Kidney (tissue), 22 donors: ENCODE data around the gene GTF2A2. TPM values are rescaled to one million over a fixed set of nuclear protein-coding genes. Genes with fewer than 3 reads are reported as not detected.

Experiments used
- DNase-seq, 5 donors: peaks; one replicate each; pipeline ENCODE4 v3.0.0-alpha.2; 2013 to 2020
- FAIRE-seq: peaks from 2 replicates; lab custom pipeline; 2012; peaks lifted over from hg19 to GRCh38; lab: Jason Lieb, UNC
- H3K27ac ChIP-seq, 2 donors: one replicate each; pipeline ENCODE4 v1.7.0; 2013; ENCODE audit warnings: low read depth in 2 of 2, low read length in 2 of 2, inconsistent platforms in 1 of 2
- H3K27me3 ChIP-seq: one replicate; pipeline ENCODE4 v1.7.1; 2013; ENCODE audit warnings: low read length, inconsistent platforms; ENCODE audit not compliant: control insufficient read depth, insufficient read depth
- H3K36me3 ChIP-seq, 3 donors: one replicate each; pipeline versions ENCODE4 v1.7.0 to v1.7.1; 2013; ENCODE audit warnings: low read length in 3 of 3, control low read depth in 1 of 3, inconsistent platforms in 1 of 3; ENCODE audit not compliant: insufficient read depth in 3 of 3, control insufficient read depth in 2 of 3
- H3K4me1 ChIP-seq, 3 donors: one replicate each; pipeline versions ENCODE4 v1.7.0 to v1.7.1; 2013; ENCODE audit warnings: low read length in 3 of 3, inconsistent platforms in 1 of 3, low read depth in 1 of 3; ENCODE audit not compliant: control insufficient read depth in 2 of 3, insufficient read depth in 2 of 3
- H3K4me3 ChIP-seq, 3 donors: one replicate each; pipeline versions ENCODE4 v1.7.0 to v1.8.1; 2013; ENCODE audit warnings: low read length in 3 of 3, control low read depth in 1 of 3, inconsistent platforms in 1 of 3
- H3K9ac ChIP-seq, 3 donors: one replicate each; pipeline versions ENCODE4 v1.7.0 to v1.7.1; 2013; ENCODE audit warnings: low read length in 3 of 3, control low read depth in 1 of 3, inconsistent platforms in 1 of 3
- H3K9me3 ChIP-seq, 3 donors: one replicate each; pipeline versions ENCODE4 v1.7.0 to v1.7.1; 2013; ENCODE audit warnings: low read length in 3 of 3, control low read depth in 1 of 3, inconsistent platforms in 1 of 3; ENCODE audit not compliant: control insufficient read depth in 2 of 3, insufficient read depth in 1 of 3
- CTCF ChIP-seq: IDR thresholded peaks from 3 replicates; pipeline ENCODE4 v1.5.1; 2012; ENCODE audit warnings: mild to moderate bottlenecking, moderate library complexity, borderline replicate concordance; ENCODE audit not compliant: insufficient read depth; ENCODE audit errors: extremely low read depth
- intact Hi-C: fragments of 100-400 bp; cut with DNase I; formaldehyde crosslinking; loops from one replicate; pipeline ENCODE4 v1.11.1; 2022
- long read RNA-seq, 10 donors: library from polyadenylated mRNA in 1 of 10; unstranded in 1 of 10; transcript quantifications; one replicate each; pipeline ENCODE4 v2.0.0 and lab custom pipeline, GENCODE V29; 2021 to 2026
- polyA plus RNA-seq: library from polyadenylated mRNA; stranded (reverse); fragments of 350-450 nt; fragmentation: Illumina TruSeq; extraction: RNeasy Lipid Tissue Mini Kit (QIAGEN cat#74804); gene quantifications from one replicate; pipeline ENCODE4 v1.2.3, GENCODE V29; 2014; ENCODE audit warnings: low read depth, low replicate concordance; ENCODE audit not compliant: insufficient read depth
- total RNA-seq: library from RNA; stranded (reverse); fragmentation: NEBNext Ultra II Directional; extraction: Animal tissue kit (Norgen Biotek cat#: 25700); gene quantifications from one replicate; pipeline ENCODE4 v1.2.1, GENCODE V29; 2021
- donor health status: control.
- donor health status: control.
- donor health status: control.
- donor health status: control.
- donor health status: control.
- donor health status: DM: yes; HTN: yes; CAD: no.
- donor health status: Normal renal cell carcinoma (clear cell type).

GTF2A2 gene
- total RNA-seq (90.9 TPM), polyA plus RNA-seq (139 TPM)
- long read RNA-seq, donor 1, transcript GTF2A2-202 (5 exons, 1,582 nt) = major isoform, 43 of 45 reads
- long read RNA-seq, donor 1, partial matches to known transcripts = 0 of 45 reads
- long read RNA-seq, donor 1, other reads (novel, unspliced or antisense) = 0 of 45 reads
- long read RNA-seq, donor 2, transcript GTF2A2-202 (5 exons, 1,582 nt) = major isoform, 37 of 40 reads
- long read RNA-seq, donor 2, partial matches to known transcripts = 0 of 40 reads
- long read RNA-seq, donor 2, other reads (novel, unspliced or antisense) = 0 of 40 reads
- long read RNA-seq, donor 3, transcript GTF2A2-202 (5 exons, 1,582 nt) = major isoform, 66 of 72 reads
- long read RNA-seq, donor 3, partial matches to known transcripts = 0 of 72 reads
- long read RNA-seq, donor 3, other reads (novel, unspliced or antisense) = 0 of 72 reads
- long read RNA-seq, donor 4, transcript GTF2A2-202 (5 exons, 1,582 nt) = major isoform, 21 of 22 reads
- long read RNA-seq, donor 4, partial matches to known transcripts = 0 of 22 reads
- long read RNA-seq, donor 4, other reads (novel, unspliced or antisense) = 0 of 22 reads
- long read RNA-seq, donor 5, transcript GTF2A2-202 (5 exons, 1,582 nt) = major isoform, 6 of 7 reads
- long read RNA-seq, donor 5, partial matches to known transcripts = 0 of 7 reads
- long read RNA-seq, donor 5, other reads (novel, unspliced or antisense) = 0 of 7 reads
- long read RNA-seq, donor 6, transcript GTF2A2-202 (5 exons, 1,582 nt) = major isoform, 114 of 143 reads
- long read RNA-seq, donor 6, partial matches to known transcripts = 16 of 143 reads
- long read RNA-seq, donor 6, other reads (novel, unspliced or antisense) = 8 of 143 reads
- long read RNA-seq, donor 7, transcript GTF2A2-202 (5 exons, 1,582 nt) = major isoform, 19 of 24 reads
- long read RNA-seq, donor 7, partial matches to known transcripts = 0 of 24 reads
- long read RNA-seq, donor 7, other reads (novel, unspliced or antisense) = 1 of 24 reads
- long read RNA-seq, donor 8, transcript GTF2A2-202 (5 exons, 1,582 nt) = major isoform, 46 of 48 reads
- long read RNA-seq, donor 8, partial matches to known transcripts = 0 of 48 reads
- long read RNA-seq, donor 8, other reads (novel, unspliced or antisense) = 0 of 48 reads
- long read RNA-seq, donor 9, transcript GTF2A2-202 (5 exons, 1,582 nt) = major isoform, 25 of 26 reads
- long read RNA-seq, donor 9, partial matches to known transcripts = 0 of 26 reads
- long read RNA-seq, donor 9, other reads (novel, unspliced or antisense) = 0 of 26 reads
- long read RNA-seq, donor 10, transcript GTF2A2-202 (5 exons, 1,582 nt) = major isoform, 39 of 43 reads
- long read RNA-seq, donor 10, partial matches to known transcripts = 0 of 43 reads
- long read RNA-seq, donor 10, other reads (novel, unspliced or antisense) = 0 of 43 reads

GRCh38 chr15:59656897-59657634 is at the start of gene GTF2A2:
TSS of gene GTF2A2 (minus strand) at chr15:59657515. CDS start at chr15:59652277, 5,238 bp downstream.
- DNase-seq = peak; percentile 97 to 98 (median 98)
- FAIRE-seq = peak; percentile 97
- Histone ChIP-seq H3K4me1 (peaks cover 0 to 2% (median 0%) of the 10 kb centered on the region in 3 donors), H3K4me3 (peak within 1 kb of the TSS; percentile 84 to 91 (median 86)), H3K27ac (peak within 1 kb of the TSS in 1 of 2 donors; percentile 63), H3K36me3 (peaks cover 3 to 6% (median 4%) of the 10 kb centered on the region in 3 donors), H3K9me3 (no peaks in the 10 kb centered on the region), H3K27me3 (no peaks in the 10 kb centered on the region), H3K9ac (peak within 1 kb of the TSS; percentile 74 to 92 (median 89))
- no peak for TF ChIP-seq CTCF
- intact Hi-C loops = no loop called here

- FAIRE-seq = no peak
These were observed 46.9 kb upstream of the GTF2A2 start for GRCh38 chr15:59703979-59704796.

More at GRCh38 chr15:59703979-59704796, 46.9 kb upstream of the GTF2A2 start:
- intact Hi-C loops = no loop called here
- H3K9me3 ChIP-seq = peaks cover 0 to 5% (median 3%) of the 10 kb centered on the region in 3 donors
- DNase-seq = no peak
- H3K4me1 ChIP-seq = no peaks in the 10 kb centered on the region
- H3K27me3 ChIP-seq = no peaks in the 10 kb centered on the region
- H3K27ac ChIP-seq = no peak overlapping the region
- no peak overlapping the region for H3K9ac ChIP-seq
- H3K36me3 ChIP-seq = no peaks in the 10 kb centered on the region
- H3K4me3 ChIP-seq = no peak overlapping the region
- TF ChIP-seq CTCF = no peak
